ENCODE results near the gene GJD4.
A peak's percentile ranks its signal among the peaks of the same experiment; 100 is the strongest.

Gene GJD4

DNA sequence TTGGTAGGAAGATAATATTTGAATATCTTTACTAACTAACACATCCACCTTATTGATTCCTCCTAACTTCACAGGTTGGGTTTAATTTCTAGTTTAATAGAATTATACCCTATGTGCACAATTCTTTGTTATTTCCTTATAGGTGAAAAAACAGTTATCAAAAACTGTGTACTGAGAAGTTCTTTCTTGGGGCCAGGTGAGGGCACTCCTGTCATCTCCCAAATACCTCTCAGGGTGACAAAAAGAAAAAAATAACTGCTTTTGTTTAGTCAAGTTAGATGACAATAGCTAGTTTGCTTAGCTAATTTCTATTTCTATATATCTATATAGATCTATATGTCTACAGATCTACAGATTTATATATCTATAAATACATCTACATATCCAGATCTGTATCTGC is 26.9 kb downstream of the GJD4 start:
- no peak for DNase-seq

DNA sequence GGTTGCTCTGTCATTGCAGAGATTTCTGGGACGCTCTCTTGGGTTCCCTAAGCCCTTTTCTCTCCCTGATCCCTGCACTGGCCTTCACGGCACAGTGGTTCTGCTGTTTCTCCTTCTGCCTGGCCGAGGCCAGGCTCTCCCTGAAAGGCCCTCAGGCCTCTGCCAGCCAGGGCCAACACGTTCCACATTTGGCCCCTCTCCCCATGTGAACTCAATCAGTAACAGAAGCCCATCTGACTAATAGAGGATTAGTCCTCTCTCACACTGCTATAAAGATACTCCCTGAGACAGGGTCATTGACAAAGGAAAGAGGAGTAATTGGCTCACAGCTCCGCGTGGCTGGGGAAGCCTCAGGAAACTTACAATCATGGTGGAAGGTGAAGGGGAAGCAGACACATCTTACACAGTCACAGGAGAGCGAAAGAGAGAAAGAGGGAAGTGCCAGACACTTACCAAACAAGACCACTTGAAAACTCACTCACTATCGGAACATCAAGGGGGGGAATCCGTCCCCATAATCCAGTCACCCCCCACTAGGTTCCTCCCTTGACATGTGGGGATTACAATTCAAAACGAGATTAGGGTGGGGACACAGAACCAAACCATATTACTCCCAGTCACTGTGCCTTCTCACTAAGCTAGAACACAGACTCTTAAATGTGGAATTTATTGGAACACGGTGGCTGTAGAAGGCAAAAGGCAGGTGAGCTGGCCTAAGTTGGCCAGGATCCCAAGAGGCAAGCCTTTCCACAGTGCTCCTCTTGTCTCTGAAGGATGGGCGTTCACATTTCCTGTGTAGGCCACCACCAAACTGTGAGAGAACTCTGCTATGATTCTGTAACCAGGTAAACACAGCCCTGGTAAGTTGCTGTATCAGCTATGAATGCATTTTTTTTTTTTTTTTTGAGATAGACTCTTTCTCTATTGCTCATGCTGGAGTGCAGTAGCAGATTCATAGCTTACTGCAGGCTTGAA is 28.2 kb downstream of the GJD4 start:
- no peak for DNase-seq

DNA sequence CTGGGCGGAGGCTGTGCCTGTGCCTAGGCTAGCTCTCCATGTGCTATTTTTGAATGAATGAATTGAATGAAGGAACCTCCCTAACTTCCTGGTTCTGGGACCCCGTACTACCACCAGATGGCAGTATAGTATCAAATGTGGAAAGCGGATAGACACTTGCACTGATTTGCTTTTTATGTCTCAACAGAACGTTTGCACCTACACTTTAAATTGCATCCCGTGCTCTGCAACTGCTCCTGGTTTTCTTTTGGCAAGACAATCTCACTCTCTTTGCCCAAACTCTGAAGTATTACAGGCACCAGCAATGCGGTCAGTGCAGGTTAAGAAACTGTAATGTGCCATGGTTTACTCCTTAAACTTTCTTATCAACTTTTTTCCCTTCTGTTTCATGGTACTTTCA is 30.4 kb downstream of the GJD4 start:
- peak; percentile 40 for DNase-seq

DNA sequence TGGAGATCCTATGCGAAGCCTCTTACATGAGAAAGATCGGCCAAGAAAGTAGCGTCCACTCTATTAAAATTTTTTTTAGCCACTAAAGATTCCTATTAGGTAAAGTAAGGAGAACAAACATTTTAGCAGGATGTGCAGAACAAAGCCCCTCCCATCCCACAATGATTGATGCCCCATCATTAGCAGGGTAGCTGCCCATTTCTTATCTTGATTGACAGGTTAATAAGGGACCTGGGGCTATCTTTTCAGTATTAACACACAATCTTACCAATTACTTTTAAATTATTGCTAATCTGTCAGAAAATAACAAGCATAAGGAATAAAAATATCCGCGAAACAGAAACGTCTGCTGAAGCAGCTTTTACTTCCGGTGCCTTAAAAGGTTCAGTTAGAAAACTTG is 31.8 kb downstream of the GJD4 start:
- no peak for DNase-seq

DNA sequence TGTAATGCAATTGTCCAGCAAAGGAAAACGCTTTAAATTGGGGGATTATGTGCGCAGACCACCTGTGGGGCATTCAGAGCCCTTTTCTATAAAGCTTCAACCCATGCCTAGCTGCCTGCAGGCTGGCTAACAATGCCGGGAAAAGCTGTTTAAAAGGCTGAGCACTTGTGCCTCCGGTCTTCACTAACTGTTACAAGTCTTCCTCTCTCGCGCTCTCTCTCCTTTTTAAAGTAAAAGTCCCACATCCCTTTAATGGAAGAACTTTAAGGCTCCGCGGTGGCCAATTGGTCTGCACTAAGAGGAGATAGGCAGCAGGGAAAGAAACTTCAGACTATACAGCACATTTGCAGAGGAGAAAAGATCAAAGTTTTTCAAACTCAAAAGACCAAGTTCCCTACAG is 32.3 kb downstream of the GJD4 start:
- no peak for DNase-seq

DNA sequence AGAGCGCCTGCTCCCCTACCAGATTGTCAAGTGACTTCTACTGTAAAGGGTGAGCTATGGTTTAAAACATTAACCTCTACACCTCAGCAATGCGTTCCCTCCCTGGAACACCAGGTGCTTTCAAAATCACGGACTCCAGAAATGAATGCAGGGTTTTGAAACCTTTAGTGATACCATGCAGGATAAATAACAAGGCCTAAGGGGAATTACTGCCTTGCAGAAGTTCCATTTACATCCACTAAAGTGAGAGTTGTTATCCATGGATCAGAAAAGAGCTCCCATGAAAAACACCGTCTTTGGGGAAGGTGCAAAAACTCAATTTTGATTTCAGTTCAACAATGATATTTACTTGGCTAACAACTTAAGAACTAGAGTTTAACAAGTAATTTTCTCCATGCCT is 33.0 kb downstream of the GJD4 start:
- DNase-seq: no peak

DNA sequence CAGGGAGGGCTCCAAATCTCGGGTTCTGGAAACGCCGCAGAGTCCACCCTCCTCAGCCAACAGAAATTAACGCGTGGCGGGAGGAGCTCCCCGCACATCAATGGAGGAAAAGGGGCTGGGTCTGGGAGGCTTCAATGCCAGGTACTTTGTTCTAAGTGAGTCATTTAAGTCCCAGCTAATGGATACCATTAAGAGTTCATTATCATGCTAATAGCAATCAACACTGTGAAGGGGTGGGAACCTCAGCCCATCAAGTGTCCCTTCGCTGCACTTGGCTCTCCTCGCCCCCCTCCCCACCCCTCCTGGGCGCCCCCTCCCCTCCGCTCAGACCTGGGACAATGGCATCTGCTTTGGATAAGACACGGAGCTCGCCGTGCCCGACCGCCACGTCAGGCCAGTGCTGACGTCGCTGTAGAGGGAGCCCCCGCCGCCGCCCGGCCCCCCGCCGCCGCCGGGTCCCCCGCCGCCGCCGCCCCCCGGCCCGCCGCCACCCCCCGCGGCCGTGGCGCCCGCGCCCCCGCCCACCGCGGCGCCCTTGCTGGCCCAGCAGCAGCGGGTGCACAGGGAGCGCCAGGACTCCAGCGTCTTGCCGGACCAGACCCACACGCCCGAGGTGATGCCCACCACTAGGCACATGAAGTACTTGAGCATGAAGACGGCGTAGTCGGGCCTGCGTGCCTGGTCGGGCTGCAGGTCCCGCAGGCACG is 34.0 kb downstream of the GJD4 start:
- no peak for DNase-seq

DNA sequence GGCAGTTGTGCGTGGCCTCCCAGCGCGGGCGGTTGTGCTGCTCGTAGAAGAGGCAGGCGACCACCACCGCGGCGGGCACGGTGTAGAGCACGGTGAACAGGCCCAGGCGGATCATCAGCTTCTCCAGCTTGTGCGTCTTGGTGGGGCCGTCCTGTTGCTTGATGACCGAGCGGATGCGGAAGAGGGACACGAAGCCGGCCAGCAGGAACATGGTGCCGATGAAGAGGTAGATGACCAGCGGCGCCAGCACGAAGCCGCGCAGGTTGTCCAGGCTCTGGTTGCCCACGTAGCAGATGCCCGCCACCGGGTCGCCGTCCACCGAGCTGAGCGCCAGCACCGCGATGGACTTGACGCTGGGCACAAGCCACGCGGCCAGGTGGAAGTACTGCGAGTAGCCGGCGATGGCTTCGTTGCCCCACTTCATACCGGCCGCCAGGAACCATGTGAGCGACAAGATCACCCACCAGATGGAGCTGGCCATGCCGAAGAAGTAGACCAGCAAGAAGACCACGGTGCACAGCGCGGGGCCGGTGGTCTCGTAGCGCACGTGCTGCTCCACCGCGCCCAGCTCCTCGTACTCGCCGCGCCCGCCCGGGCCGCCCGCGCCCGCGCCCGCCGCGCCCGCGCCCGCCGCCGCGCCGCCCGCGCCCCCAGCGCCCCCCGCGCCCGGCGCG is 34.7 kb downstream of the GJD4 start:
- DNase-seq: no peak

DNA sequence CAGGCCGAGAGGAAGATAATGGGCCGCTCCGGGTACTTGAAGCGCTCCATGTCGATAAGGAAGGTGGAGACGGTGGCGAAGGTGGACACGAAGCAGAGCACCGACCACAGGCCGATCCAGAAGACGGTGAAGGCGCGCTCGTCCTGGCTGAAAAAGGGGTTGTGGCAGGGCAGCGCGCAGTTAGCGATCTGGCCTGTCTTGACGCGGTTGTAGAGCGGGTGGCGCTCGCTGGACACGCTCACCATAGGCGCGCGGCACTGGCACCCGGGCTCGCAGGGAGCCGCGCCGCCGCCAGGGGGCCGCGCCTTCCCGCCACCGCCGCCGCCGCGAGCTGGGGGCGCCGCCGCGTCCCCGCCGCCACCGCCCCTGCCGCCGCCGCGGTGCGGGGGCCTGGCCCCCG is 35.3 kb downstream of the GJD4 start:
- DNase-seq: peak; percentile 39

DNA sequence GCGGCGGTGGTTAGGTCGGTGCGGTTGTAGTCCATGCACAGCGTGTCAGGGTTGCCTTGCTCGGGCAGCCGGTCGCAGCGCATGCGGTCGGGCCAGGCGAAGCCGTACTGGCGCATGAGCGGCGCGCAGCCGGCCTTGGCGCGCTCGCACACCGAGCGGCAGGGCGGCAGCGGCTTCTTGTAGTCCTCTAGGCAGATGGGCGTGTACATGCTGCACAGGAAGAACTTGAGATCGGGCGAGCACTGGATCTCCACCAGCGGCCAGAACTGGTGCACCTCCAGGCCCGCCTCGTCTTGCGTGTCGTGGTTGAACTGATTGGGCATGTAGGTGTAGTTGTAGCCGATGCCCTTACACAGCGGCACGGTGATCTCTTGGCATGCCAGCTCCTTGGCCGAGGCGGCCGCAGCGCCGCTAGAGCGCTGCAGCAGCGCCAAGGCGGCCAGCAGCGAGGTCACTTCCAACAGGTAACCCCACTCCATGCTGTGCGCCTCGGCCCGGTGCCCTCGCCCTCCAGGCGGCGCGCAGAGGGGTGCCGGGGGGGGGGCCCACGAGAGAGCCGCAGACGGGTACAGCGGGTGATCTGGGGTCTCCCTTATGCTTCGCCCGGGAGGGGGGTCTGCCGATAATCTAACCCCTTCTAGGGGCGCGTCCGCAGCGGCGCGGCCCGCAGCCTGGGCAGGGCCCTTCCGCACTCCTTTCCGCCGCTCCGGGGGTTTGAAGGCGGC is 36.0 kb downstream of the GJD4 start:
- peak; percentile 48 for DNase-seq

DNA sequence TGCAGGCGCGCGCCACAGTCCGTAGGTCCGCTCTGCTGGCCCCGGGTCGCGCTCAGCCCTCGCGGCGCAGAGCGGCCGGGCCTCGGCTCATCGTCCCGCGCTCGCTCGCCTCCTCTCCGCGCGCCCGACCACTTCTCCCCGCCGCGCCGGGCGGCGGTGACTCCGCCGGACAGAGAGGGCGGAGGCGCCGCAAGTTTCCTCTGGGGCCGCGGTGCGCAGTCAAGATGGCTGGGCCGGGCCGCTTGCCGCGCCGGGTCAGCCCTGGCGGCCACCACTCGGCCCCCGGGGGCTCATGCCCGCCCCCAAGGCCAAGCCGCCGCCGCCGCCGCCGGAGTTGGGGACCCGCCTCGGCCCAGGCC is 36.5 kb downstream of the GJD4 start:
- peak; percentile 7 for DNase-seq

DNA sequence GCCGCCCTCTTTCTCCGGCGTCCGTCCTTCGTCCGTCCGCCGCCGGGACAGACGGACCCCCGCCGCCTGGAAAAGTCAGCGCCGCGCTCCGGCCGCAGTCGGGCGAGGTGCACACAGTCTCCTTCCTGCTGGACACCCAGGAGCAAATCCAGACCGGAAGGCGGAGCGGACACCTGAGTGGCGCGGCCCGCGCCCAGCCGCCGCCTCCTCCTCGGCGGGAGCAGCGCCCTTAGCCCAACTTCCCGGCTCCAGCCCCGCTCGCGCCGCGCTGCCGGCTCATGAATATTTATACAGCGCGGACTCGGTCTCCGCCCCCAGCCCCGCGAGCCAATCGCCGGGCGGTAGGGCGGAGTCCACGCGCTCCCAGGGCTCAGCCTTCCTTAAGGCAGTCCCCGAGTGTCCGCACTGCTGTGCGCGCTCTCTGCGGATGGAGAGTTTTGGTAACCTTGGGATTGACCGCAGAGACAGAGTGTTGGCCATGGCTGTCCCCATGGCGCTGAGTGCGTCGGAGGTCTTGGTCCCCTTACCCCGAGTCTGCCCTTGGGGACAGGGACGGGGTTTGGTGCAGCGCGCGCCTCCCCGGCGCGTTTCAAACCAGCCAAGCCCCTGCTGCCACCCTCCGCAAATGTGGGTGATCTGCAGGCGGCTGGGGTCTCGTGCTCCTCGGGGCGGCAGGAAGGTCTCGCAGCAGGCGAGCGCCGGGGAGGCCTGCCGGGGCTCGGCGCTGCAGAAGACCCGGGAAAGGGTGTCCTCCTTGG is 37.1 kb downstream of the GJD4 start, which contains the start of gene FZD8:
Gene FZD8, minus strand, starts transcription at position 262 of the 758 bp plus-strand sequence. CDS start 867 bp downstream, outside the sequence.
- peak; percentile 77 for DNase-seq

DNA sequence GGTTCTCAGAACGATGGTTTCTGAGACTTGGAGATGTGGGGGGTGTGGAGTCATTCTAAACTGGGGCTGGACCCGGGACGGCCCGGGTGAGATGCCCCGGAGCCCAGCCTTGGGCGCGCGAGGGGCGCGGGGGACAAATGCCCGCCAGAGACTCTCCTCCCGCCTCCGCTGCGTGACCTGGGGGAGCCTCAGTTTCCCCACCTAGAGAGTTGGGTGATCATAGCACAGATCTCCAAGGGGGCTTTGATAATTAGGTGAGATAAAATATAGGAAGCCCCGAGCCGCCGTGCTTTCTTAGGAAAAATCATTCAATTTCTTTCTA is 37.6 kb downstream of the GJD4 start:
- DNase-seq: no peak

DNA sequence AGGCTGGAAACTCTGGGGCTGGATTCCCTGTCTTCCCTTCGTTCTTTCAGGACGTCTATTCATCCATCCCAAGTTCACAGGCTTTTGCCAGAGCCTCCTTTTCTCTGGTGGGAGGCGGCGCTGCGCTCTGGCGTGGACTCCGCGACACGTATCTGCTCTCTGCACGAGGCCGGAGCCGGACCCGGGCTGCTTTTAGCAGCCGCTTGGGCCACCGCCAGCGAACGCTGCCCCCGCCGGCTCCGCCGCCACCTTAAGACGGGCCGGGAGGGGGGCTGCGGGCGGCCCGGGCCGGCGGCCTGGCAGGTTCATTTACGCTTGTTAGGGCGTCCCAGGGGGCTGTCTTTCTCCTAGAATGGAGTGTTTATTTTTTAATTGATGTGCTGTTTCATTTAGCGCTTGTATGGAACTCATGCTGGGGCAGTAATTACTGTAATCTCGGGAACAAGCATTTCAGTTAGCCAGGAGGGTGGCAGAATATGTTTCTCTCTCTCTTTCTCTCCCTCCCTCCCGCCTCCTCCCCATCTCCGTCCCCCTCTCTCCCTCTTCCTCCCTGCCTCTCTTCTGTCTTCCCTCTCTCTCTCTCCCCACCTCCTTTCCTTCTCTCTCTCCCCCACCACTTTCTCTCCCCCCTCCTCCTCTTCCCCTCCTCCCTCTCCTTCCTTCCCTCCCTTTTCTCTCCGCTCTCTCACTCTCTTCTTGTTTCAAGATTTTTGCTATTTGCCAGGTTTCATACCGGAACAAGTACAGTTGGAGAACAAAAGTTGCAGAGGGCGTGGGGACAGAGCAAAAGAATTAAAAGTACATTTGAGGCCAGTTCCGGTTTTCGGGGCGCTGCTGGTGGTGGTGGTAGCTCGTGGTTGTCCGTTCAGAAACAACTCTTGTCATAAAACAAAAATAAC is 38.3 kb downstream of the GJD4 start:
- peak; percentile 26 for DNase-seq

DNA sequence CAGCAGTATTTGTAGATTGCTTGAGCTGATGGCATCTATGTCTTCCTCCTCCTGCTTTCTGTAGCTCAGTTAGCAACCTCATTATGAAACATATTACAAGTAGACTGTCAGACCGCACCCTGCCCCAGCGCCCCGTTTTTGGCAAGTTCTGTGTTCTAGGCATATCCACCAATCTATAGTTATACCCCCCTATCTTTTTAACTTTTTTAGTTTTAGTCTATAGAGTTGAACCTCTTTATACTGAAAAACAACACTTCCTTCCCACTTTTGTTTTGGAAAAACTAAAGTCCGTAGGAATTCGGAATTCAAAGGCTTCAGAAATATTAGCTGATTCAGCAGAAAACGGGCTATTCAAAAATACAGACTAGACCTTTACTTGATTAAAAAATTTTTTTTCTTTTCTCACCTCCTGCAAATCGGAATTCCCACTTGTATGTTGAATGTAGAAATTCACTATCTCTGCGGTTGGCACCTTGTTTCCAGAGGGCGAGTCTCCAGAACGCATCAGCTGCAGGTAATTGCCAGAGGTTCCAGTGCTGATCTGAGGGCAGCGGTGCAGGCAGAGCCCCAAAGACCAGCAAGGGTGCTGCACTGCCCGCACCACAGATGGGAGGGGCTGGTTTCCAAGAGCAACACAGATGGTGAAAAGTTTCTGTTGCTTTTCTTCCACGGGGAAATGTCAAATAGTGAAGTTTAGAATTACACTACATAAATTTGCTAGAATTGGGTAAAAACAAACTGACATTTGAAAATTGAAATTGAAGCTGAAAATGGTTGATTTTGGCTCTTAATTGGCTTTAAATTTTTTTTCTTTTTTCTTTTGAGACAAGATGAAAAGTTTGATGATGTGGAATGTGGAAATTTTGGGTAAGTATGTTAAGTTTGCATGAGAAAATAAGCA is 39.2 kb downstream of the GJD4 start:
- no peak for DNase-seq

DNA sequence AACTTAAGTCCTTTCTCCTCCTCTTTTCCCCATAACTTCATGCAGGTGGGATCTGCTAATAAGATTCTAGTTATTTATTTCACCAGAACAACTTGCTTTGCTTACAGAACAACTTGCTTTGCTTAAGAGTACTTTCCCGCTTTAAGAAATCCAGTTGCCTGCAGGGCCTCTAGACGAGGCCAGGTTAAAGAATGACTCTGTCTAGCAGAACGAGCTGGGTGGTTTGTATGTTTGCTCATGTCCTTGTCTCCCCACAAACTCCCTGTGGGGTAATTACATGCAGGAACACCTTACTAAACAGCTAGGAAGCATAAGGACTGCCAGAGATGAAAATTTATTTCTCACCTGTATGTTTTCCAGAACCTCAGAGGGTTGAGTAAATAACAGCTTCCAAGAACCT is 45.8 kb downstream of the GJD4 start:
- no peak for DNase-seq

DNA sequence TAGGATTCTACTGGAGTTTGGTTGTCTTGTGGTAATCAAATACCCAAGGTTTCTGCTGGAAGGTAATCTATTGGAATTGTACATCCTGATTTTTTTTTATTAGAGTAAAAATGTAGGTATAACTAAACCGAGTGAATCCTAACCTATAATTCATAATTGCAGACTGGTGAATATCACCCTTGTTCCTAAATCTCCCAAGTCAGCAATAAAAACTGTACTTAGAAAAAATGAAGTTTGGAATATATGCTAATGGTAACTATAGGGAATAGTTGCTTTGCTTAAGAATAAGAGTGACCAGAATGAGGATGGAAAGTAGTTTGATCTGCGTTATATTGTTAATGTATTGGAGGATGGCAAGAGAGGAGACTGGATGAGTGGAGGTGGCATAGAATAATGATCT is 47.7 kb downstream of the GJD4 start:
- no peak for DNase-seq

DNA sequence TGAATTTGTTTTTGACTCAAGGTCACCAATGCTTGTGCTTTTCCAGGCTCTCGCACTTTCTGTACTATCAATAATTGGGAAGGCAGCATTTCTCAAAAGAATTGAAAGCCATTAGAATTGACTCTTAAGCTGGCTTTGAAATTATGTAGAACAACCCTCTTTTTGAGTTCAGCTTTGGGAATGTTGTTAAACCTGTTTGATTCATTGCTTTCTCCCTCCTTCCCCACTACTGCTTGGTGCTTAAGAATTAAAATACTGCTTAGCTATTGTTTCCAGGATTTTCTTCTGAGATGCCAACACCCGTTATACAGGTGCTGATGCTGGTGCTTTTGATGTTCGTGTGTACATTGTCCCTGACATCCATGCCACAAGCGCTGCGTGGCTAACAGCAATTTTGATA is 52.5 kb downstream of the GJD4 start:
- DNase-seq: no peak

Data from CD4-positive, alpha-beta T cell treated with Interleukin-6 for 4 hours (primary cell).